Transverse colon (tissue), 4 donors: ENCODE measurements around the gene SELP. TPM values are rescaled to one million over a fixed set of nuclear protein-coding genes. Genes with fewer than 3 reads are reported as not detected.

ENCODE experiments used
- DNase-seq: peaks from one replicate; pipeline ENCODE4 v3.0.0-alpha.2; 2019
- H3K27ac ChIP-seq, 4 donors: fragments of 200-600 bp; sonication (generic); 2 replicates each; pipeline ENCODE4 v1.5.1; 2016 to 2018; ENCODE audit warnings: inconsistent platforms in 4 of 4
- H3K27me3 ChIP-seq: fragments of 200-600 bp; sonication (generic); 2 replicates; pipeline ENCODE4 v1.5.1; 2017; ENCODE audit warnings: inconsistent platforms
- H3K36me3 ChIP-seq, 4 donors: fragments of 200-600 bp; sonication (generic); 2 replicates each; pipeline ENCODE4 v1.5.1; 2017 to 2019; ENCODE audit warnings: inconsistent platforms in 4 of 4
- H3K4me1 ChIP-seq, 4 donors: fragments of 200-600 bp; sonication (generic); 2 replicates each; pipeline ENCODE4 v1.5.1; 2017 to 2020; ENCODE audit warnings: inconsistent platforms in 4 of 4
- H3K4me3 ChIP-seq, 4 donors: fragments of 200-600 bp; sonication (generic); 1 replicate in 1 of 4; 2 replicates in 3 of 4; pipeline versions ENCODE4 v1.5.1 to v1.6.1; 2017 to 2019; ENCODE audit warnings: inconsistent platforms in 4 of 4
- H3K9me3 ChIP-seq, 2 donors: fragments of 200-600 bp; sonication (generic); 2 replicates each; pipeline ENCODE4 v1.5.1; 2017 to 2019; ENCODE audit warnings: inconsistent platforms in 2 of 2
- EP300 ChIP-seq: sonication (generic); formaldehyde crosslinking; IDR thresholded peaks from one replicate; pipeline ENCODE4 v1.6.1; 2017; ENCODE audit warnings: antibody characterized with exemption, low read depth
- POLR2A ChIP-seq: fragments of 450-650 bp; IDR thresholded peaks from one replicate; pipeline ENCODE4 v1.6.1; 2016; ENCODE audit warnings: antibody characterized with exemption, mild to moderate bottlenecking, moderate library complexity
- POLR2AphosphoS5 ChIP-seq, 3 donors: sonication (generic); formaldehyde crosslinking; IDR thresholded peaks; one replicate each; pipeline ENCODE4 v1.6.1; 2016; ENCODE audit warnings: antibody characterized with exemption in 3 of 3
- WGBS, 2 donors: methylation state at CpG; one replicate each; pipeline ENCODE4 v1.1.5; 2018; ENCODE audit warnings: low coverage in 1 of 2; 5-methylcytosine and 5-hydroxymethylcytosine counted together
- in situ Hi-C, 4 donors: fragments of 200-750 bp; cut with MboI; loops; one replicate each; pipeline versions ENCODE4 v1.15.0 to v1.15.1; 2017; ENCODE audit warnings: low sequenced_read_pairs in 3 of 4, low pct_ligation_motif_present in 1 of 4, low pct_unique_long_range_greater_than_20kb in 1 of 4
- intact Hi-C: fragments of 100-400 bp; cut with DNase I; formaldehyde crosslinking; loops from one replicate; pipeline ENCODE4 v1.15.1; 2023; ENCODE audit warnings: low total_unique reads
- total RNA-seq, 4 donors: library from RNA; depleted of rRNA; stranded (reverse); fragments of >200 nt; gene quantifications; one replicate each; pipeline ENCODE4 v1.1.0, GENCODE V29; 2016
- TF ChIP-seq, protein P1 (sequence below), 5 experiments: fragments of 200-600 bp in 3 of 5; fragments of 450-650 bp in 2 of 5; sonication (generic) in 3 of 5; IDR thresholded peaks; 1 replicate in 2 of 5; 2 replicates in 3 of 5; pipeline ENCODE4 v1.5.1; 2016 to 2017; ENCODE audit warnings: antibody characterized with exemption in 5 of 5, inconsistent platforms in 3 of 5, mild to moderate bottlenecking in 2 of 5, moderate library complexity in 1 of 5

SELP gene
- total RNA-seq, 4 donors from 2014 or later, result 1.8 to 4.9 (median 2.2) TPM

DNA sequence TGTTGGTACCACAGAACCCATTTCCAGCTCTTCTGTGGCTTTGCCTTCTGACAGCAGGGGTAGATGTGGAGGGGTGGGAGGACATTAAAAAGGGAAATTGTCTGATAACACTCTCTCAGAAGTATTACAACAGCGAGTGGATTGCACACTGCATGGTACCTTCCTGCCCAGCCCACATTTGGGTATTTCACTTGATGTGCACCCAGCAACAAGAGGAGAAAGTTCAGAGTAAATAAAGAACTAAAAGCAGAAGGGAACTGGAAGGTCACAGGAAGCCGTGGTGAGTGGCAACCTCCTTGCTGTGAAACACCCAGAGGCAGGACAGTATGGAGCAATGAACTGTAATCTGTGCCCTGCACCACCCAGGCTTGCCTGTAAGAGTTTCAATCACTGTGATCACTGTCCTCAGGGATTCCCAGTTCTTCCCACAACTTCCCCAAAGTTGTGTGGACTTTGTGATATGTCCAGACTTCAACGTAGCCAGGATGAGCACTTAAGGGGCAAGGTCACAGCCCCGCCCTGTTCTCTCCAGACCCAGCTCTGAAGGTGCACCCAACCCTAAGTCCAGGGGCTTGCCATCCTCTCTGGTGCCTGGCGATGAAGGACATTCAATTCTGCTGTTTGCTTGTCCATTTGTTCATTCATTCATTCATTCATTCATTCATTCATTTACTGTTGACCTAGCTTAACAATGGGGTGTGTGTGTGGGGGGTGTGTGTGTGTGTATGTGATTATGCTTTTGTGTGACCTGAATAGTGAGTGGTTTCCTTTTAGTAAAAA lies 25.0 kb downstream of the SELP start:
- 23 to 45% methylated on average over 2 to 5 of the region's 5 CpGs for WGBS, 2 donors
- DNase-seq, result no peak

DNA sequence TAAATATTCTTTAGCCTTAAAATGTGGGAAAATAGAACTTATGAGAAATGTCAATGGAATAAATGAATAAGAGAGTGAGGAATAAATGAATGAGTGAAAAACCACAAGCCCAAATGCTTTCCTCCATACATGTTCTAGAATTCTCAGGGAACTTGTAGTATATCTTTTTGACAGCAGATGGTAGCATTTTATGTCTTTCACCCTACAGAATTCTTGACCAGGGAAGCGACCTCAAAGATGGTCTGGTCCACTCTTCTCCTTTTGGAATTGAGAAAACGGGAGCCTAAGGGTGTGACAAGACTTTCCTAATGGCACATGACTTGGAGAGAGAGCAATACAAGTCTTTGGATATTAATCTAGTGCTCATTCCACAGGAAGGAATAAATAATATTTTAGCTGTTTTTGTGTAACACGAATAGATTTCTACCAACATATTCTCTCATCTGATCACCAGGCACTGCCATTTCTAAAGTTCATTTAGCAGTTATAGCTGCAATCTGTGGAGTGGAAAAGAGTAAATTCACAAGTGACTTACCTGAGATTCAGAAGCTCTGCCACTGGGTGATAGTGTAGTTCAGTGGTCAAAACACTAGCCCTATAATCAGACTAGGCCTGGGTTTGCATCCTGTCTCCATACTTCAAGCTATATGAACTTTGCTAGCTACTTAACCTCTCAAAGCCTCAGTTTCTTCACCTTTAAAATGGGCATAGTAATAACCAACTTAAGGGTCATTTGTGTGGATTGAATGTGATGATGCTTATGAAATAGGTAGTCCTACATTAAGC lies 28.6 kb downstream of the SELP start:
- Histone ChIP-seq H3K4me3 (no peak overlapping the region), H3K4me1 (peaks cover 0 to 4% (median 0%) of the 10 kb centered on the region in 4 donors), H3K27ac (no peak overlapping the region), H3K27me3 (no peaks in the 10 kb centered on the region), H3K9me3 (no peaks in the 10 kb centered on the region), H3K36me3 (no peaks in the 10 kb centered on the region)
- in situ Hi-C loops, result loop anchor here in 1 of 4 donors (10.0 kb wide), 1 partner anchor 104 kb away; no protein-coding TSS in a partner anchor
- TF ChIP-seq POLR2A, result no peak
- TF ChIP-seq, protein P1, sequence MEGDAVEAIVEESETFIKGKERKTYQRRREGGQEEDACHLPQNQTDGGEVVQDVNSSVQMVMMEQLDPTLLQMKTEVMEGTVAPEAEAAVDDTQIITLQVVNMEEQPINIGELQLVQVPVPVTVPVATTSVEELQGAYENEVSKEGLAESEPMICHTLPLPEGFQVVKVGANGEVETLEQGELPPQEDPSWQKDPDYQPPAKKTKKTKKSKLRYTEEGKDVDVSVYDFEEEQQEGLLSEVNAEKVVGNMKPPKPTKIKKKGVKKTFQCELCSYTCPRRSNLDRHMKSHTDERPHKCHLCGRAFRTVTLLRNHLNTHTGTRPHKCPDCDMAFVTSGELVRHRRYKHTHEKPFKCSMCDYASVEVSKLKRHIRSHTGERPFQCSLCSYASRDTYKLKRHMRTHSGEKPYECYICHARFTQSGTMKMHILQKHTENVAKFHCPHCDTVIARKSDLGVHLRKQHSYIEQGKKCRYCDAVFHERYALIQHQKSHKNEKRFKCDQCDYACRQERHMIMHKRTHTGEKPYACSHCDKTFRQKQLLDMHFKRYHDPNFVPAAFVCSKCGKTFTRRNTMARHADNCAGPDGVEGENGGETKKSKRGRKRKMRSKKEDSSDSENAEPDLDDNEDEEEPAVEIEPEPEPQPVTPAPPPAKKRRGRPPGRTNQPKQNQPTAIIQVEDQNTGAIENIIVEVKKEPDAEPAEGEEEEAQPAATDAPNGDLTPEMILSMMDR (IDR thresholded peaks at IDR 0.05), result peak in 4 of 5 experiments; percentile 26 to 46 (median 28)
- WGBS, 2 donors, result 35 to 50% methylated on average over 2 to 3 of the region's 3 CpGs
- DNase-seq, result no peak
- intact Hi-C loops, result no loop called here

More for the DNA sequence above, 25.0 kb downstream of the SELP start:
- in situ Hi-C loops, result loop anchor here in 1 of 4 donors (10.0 kb wide), 1 partner anchor 100 kb away; no protein-coding TSS in a partner anchor
- Histone ChIP-seq H3K27ac (no peak overlapping the region), H3K36me3 (no peaks in the 10 kb centered on the region), H3K4me3 (no peak overlapping the region), H3K4me1 (peaks cover 0 to 4% (median 0%) of the 10 kb centered on the region in 4 donors), H3K9me3 (no peaks in the 10 kb centered on the region), H3K27me3 (no peaks in the 10 kb centered on the region)
- intact Hi-C loops, result no loop called here
- TF ChIP-seq POLR2A (no peak), POLR2AphosphoS5 (IDR thresholded peaks at IDR 0.05) (no peak), EP300 (no peak)
- TF ChIP-seq, protein P1 (IDR thresholded peaks at IDR 0.05), result no peak

DNA sequence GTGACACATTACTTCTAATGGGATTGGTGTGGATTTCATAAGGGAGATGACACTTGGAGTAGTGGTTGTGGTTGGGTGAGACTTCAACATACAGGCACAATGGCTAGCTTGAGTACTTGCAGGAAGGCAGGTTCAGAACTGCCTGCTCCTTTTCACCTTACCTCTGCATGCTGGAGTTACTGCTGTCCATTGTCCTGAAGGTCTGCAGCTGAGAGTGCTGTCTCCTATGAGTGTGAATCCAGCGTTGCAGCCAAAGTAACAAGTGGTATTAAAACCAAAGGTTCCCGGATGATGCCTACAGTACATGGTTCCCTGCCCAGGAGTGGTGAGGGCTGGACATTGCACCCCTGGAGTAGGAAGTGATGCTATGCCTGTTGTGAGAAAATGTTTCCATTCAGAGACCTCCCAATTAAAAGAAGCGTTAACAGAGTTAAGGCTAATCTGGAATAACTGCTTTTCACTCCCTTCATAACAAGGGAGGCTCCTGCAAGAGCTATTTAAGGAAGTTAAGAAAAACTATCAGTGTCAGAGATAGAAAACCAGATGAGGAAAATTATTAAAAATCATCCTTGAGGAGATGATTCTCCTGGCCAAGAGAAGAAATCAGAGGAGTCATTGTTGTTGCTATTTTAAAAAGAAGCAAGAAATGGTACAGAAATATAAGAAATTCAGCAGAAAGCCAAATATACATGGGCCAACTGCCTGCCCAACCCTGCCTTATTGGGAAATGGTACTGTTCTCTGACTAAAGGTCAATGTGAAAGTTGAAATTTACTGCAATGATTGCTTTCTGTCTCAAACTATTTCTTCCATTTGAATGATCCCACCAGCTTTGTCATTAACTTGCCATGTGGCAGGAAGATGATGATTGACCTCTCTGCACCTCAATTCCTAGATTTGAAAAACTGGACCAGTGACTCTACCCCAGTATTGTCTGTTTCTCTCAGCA lies 33.9 kb downstream of the SELP start:
- DNase-seq, result no peak
- H3K4me1 ChIP-seq, result no peaks in the 10 kb centered on the region
- WGBS, 2 donors, result 56 to 100% methylated on average over 1 to 3 of the region's 3 CpGs
- no peak overlapping the region for H3K4me3 ChIP-seq
- H3K36me3 ChIP-seq, result no peaks in the 10 kb centered on the region
- no peak for TF ChIP-seq EP300
- no peak for TF ChIP-seq POLR2AphosphoS5 (IDR thresholded peaks at IDR 0.05)
- TF ChIP-seq, protein P1 (IDR thresholded peaks at IDR 0.05), result no peak
- TF ChIP-seq POLR2A, result no peak
- H3K9me3 ChIP-seq, result no peaks in the 10 kb centered on the region
- no peak overlapping the region for H3K27ac ChIP-seq
- no peaks in the 10 kb centered on the region for H3K27me3 ChIP-seq
- in situ Hi-C loops (loop anchor here in 1 of 4 donors (25.0 kb wide), 1 partner anchor 216 kb away; no protein-coding TSS in a partner anchor), intact Hi-C loops (no loop called here)
